C4-2B (cell line): ENCODE data around the gene TENM4.

ENCODE experiments used
- H3K27ac ChIP-seq: fragments of 450-650 bp; 2 replicates; pipeline ENCODE4 v1.5.1; 2017
- ZFX ChIP-seq: fragments of 450-650 bp; IDR thresholded peaks from 2 replicates; pipeline ENCODE4 v1.6.1; 2017
- TF ChIP-seq, protein P1 (sequence below): fragments of 450-650 bp; conservative IDR thresholded peaks from 2 replicates; pipeline ENCODE4 v1.5.1; 2017; ENCODE audit warnings: mild to moderate bottlenecking

Gene TENM4

DNA sequence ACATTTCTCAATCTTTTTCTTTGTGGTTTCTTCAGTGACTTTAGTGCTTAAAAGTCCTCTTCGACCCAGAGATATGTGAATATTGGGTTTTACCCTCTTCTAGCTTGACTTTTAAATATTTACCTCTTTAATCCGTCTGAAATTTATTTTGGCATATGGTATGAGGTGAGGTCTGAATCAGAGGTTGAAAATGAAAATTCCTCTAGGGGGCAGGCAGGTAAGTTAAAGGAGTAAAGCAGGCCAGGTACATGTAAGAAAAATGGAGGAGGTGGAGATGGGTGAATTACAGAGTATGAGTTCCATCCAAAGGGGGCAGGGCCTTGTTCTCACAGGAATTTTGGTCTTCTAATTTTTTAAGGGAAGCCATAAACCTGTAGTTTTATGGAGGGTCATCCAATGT, 602.4 kb downstream of the TENM4 start:
- no peak for TF ChIP-seq ZFX
- TF ChIP-seq, protein P1, sequence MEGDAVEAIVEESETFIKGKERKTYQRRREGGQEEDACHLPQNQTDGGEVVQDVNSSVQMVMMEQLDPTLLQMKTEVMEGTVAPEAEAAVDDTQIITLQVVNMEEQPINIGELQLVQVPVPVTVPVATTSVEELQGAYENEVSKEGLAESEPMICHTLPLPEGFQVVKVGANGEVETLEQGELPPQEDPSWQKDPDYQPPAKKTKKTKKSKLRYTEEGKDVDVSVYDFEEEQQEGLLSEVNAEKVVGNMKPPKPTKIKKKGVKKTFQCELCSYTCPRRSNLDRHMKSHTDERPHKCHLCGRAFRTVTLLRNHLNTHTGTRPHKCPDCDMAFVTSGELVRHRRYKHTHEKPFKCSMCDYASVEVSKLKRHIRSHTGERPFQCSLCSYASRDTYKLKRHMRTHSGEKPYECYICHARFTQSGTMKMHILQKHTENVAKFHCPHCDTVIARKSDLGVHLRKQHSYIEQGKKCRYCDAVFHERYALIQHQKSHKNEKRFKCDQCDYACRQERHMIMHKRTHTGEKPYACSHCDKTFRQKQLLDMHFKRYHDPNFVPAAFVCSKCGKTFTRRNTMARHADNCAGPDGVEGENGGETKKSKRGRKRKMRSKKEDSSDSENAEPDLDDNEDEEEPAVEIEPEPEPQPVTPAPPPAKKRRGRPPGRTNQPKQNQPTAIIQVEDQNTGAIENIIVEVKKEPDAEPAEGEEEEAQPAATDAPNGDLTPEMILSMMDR: no peak
- H3K27ac ChIP-seq: no peak overlapping the region

DNA sequence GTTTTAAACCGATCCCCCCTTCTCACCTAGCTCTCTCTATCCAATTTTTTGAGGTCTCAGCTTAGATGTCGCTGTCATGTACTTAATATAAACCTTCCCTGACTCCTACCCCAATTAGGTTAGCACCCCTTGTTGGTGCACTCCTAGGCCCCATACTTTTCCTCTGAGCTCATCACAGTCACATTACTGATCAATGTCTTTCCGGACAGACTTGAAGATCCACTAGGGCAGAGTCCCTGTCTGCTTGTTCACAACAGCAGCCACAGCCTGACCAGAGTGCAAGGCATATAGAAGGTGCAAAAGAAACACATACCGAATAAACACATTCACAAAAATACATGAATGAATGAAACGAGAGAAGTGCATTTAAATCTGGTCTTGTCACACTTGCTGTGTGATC, 605.2 kb downstream of the TENM4 start:
- TF ChIP-seq, protein P1: no peak
- no peak for TF ChIP-seq ZFX
- H3K27ac ChIP-seq: no peak overlapping the region

DNA sequence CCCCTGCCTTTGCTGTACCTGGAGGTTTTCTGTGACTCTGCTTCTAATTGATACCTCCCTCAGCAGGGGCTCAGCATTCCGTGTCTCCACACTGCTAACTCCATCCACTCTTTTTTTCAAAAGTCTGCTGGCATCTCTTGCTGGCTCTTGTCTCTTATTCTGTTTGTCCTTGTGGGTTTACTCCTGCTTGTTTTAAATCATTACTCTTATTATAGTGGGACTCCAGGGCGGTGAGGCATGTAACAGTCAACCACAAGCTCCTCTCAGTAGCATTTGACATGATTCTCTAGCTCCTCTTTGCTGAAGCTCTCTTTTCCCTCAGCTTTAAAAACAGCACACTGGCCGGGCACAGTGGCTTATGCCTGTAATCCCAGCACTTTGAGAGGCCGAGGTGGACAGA, 605.9 kb downstream of the TENM4 start:
- no peak for TF ChIP-seq ZFX
- TF ChIP-seq, protein P1: no peak
- no peak overlapping the region for H3K27ac ChIP-seq

DNA sequence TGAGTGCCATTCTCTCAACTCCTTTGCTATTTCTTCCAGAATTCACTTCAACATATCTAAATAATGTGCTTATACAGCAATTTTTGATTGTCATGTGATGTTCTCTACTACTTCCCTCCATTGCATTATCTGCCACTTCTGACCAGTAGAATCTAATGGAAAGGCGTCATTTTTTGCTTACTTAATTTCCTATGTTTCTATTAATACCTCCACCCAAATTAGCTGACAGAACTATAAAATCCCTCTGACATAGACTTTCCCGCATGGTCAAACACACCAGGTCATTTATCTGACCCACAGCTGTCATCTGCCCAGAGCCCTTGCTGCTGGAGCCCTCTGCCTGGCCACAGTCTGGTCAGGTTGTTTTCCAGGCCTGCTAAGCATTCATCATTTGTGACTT, 607.6 kb downstream of the TENM4 start:
- H3K27ac ChIP-seq: no peak overlapping the region
- TF ChIP-seq ZFX: no peak
- TF ChIP-seq, protein P1: no peak

DNA sequence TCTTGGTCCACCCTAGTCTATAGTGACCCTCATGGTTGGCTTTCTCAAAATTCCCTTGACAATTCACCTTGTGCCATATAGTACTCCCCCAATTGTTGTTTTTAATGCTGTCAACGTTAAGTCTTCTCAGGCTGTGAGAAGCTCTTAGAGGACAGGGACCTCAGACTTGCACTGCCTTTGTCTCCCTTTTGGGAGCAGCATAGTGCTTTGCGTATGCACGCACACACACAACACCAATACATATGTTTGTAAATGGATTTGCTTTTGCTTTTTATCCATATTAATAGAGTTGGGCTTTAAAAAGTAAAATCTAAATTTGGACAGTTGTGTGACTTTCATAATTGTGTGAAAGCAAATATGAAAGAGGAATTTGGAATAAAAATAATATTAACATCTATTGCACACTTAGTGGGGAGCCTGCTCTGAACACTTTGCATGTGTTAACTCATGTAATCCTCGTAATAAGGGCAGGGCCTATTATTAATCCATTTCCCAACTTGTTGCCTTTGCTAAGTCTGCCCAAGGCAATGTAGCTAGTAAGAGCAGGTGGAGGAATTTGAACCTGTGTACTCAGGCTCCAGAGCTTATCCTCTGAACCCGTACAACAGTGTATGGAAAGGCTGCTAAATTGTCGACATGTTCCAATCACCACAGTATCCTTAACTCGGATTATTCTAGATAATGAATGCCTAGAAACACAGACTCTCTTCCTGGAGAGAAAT, 608.4 kb downstream of the TENM4 start:
- TF ChIP-seq ZFX: no peak
- TF ChIP-seq, protein P1: peak; percentile 42
- no peak overlapping the region for H3K27ac ChIP-seq

DNA sequence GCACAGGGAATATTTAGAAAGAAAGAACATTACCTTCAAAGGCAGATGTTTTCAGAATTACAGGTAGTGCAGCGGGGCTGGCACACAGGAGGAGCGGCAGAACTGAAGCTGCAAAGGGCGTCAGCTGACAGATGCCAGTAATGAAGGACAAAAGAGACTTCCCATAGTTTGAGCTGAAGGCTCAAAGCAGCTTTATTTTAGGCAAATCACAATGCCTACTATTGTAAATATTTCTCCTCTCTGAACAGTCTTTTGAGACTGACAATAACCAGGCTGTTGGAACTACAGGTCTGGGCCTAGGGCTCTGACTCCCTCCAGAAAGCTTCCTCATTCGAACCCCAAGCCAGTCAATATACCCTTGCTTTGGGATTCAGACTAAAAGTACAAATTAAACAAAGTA, 609.3 kb downstream of the TENM4 start:
- H3K27ac ChIP-seq: no peak overlapping the region
- no peak for TF ChIP-seq ZFX
- TF ChIP-seq, protein P1: no peak

DNA sequence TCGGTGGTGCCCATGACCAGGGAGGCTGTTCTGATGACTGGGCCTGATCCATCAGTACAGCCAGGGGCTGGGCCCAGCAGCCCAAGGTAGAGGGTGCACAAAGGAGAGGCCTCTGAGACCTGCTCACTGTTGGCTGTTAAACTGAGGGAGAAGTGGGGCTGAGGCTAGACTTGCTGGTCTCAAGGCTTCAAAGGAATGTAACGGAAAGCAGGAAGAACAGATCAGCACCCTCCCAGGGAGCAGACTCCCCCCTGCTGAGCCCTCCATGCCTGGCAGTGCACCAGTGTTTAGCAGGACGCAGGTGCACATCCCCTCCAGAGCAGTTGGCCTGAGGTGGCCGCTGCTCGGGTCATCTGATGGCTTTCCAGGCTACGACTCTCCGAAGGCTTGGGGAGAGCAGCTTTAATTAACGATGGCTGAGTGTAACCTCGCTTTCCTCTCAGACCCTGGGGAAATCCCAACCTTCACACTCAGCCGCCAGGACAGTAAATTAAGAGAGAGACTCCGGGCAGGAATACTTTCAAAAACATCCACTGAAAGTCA, 610.5 kb downstream of the TENM4 start:
- no peak overlapping the region for H3K27ac ChIP-seq
- TF ChIP-seq ZFX: no peak
- TF ChIP-seq, protein P1: no peak
